PFSK-1 (cell line): ENCODE measurements around the gene C22orf23.

Source experiments
- FOXP2 ChIP-seq: optimal IDR thresholded peaks from 2 replicates; pipeline ENCODE3; 2011; ENCODE audit warnings: borderline replicate concordance, control low read depth, inconsistent platforms; ENCODE audit not compliant: insufficient read depth; ENCODE audit errors: extremely low read length, extremely low read depth
- POLR2AphosphoS5 ChIP-seq: IDR thresholded peaks from 2 replicates; pipeline ENCODE4 v1.6.1; 2012; ENCODE audit warnings: low read depth, mild to moderate bottlenecking, control low read depth, low read length, moderate library complexity
- SIN3A ChIP-seq: IDR thresholded peaks from 2 replicates; pipeline ENCODE4 v1.6.1; 2012; ENCODE audit warnings: mild to moderate bottlenecking, low read length, moderate library complexity, borderline replicate concordance; ENCODE audit not compliant: insufficient read depth
- TAF1 ChIP-seq: IDR thresholded peaks from 2 replicates; pipeline ENCODE4 v1.6.1; 2012; ENCODE audit warnings: low read length, control low read depth, borderline replicate concordance; ENCODE audit not compliant: insufficient read depth
- TF ChIP-seq, protein P1 (sequence below), 2 experiments: IDR thresholded peaks; 2 replicates each; pipeline versions ENCODE4 v1.6.1 to v1.8.0; 2011 to 2012; ENCODE audit warnings: low read depth in 2 of 2, low read length in 2 of 2, control low read depth in 1 of 2, inconsistent platforms in 1 of 2, mild to moderate bottlenecking in 1 of 2, moderate library complexity in 1 of 2; ENCODE audit not compliant: insufficient read depth in 1 of 2

The C22orf23 gene

DNA sequence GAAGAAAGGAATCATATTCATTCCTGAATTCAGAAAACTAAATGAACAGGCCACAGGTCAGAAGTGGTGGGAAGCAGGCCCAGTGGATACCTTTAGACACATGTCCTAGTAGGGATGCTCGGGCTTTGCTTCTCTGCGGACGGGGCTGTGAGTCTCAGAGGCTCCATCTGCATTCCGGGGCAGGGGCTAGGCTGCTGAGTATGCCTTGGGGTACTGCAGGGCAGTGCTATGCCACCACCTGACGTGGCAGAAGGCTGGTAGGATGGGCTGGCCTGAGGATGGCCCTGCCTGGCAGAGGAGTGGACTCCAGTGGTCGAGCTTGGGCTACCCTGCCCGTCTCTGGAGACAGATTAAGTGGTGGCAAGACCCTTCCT, 9.6 kb downstream of the C22orf23 start:
- TF ChIP-seq, protein P1, sequence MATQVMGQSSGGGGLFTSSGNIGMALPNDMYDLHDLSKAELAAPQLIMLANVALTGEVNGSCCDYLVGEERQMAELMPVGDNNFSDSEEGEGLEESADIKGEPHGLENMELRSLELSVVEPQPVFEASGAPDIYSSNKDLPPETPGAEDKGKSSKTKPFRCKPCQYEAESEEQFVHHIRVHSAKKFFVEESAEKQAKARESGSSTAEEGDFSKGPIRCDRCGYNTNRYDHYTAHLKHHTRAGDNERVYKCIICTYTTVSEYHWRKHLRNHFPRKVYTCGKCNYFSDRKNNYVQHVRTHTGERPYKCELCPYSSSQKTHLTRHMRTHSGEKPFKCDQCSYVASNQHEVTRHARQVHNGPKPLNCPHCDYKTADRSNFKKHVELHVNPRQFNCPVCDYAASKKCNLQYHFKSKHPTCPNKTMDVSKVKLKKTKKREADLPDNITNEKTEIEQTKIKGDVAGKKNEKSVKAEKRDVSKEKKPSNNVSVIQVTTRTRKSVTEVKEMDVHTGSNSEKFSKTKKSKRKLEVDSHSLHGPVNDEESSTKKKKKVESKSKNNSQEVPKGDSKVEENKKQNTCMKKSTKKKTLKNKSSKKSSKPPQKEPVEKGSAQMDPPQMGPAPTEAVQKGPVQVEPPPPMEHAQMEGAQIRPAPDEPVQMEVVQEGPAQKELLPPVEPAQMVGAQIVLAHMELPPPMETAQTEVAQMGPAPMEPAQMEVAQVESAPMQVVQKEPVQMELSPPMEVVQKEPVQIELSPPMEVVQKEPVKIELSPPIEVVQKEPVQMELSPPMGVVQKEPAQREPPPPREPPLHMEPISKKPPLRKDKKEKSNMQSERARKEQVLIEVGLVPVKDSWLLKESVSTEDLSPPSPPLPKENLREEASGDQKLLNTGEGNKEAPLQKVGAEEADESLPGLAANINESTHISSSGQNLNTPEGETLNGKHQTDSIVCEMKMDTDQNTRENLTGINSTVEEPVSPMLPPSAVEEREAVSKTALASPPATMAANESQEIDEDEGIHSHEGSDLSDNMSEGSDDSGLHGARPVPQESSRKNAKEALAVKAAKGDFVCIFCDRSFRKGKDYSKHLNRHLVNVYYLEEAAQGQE (IDR thresholded peaks at IDR 0.05; ENCODE audit: insufficient read depth in 1 of 2, low read depth in 2 of 2, low read length in 2 of 2): no peak
- TF ChIP-seq SIN3A (no peak), FOXP2 (no peak), POLR2AphosphoS5 (no peak), TAF1 (no peak)

DNA sequence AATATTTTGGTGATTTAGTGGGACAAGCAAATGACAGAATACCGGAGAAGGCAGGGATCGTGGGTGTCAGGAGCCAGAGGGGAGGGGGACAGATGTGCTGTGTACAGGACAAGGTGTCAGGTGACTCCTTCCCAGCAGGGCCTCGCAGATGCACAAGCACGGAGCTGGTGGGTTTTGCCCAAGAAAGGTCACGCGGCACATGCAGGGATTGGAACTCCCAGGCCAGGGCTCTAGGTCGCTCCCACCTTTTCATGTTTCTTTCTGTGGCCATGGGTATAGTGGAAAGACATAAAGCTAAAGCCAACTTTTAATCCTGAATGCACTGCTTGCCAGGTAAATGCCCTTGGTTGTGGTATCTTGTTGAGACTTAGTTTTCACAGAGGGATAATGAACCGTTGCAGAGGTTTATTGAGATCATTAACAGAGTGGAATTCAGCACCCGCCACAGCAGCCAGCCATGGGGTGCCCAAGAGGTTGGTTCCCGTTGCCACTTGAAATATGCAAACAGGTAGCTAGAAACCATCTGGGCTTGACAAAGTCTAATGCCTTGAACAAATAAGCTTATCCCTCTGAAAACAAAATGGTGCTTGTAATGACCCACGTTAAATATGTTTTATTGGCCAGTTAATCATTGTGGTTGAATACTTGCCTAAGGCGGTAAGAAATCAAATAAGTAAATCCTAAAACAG, 10.1 kb downstream of the C22orf23 start:
- TF ChIP-seq FOXP2: no peak

DNA sequence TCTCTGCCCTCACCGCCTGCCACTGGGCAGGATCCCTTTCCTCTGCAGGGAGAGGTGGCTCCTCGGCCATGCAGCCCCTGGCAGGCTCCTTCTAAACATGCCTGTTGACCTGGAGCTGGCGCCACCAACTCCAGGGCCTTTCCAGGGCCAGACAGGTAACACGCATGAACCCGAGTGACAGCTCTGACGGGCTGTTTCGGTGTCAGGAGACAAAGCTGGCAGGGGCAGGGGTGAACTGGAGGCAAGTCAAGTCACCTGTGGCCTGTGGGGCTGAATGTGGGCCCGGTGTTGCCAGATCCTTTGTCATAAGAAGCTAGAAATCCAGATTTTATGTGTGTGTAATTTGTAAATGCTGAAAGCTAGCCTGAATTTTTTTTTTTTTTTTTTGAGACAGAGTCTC, 11.3 kb downstream of the C22orf23 start:
- TF ChIP-seq, protein P1 (IDR thresholded peaks at IDR 0.05; ENCODE audit: insufficient read depth in 1 of 2, low read depth in 2 of 2, low read length in 2 of 2): no peak
- TF ChIP-seq POLR2AphosphoS5 (no peak), FOXP2 (no peak), TAF1 (no peak), SIN3A (no peak)

DNA sequence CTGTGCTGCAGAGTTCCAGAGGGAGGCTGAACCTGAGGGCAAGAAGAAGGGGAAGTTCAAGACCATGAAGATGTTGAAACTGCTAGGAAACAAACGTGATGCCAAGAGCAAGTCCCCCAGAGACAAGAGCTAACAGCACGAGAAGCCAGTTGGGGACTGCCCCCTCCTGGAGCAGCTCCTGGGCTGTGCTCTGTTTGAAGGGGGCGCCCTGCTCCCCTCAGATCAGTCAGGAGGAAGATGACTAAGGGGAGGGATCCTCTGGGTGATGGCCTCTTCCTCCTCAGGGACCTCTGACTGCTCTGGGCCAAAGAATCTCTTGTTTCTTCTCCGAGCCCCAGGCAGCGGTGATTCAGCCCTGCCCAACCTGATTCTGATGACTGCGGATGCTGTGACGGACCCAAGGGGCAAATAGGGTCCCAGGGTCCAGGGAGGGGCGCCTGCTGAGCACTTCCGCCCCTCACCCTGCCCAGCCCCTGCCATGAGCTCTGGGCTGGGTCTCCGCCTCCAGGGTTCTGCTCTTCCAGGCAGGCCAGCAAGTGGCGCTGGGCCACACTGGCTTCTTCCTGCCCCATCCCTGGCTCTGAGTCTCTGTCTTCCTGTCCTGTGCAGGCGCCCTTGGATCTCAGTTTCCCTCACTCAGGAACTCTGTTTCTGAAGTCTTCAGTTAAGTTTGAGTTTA, 12.6 kb downstream of the C22orf23 start:
- TF ChIP-seq FOXP2: no peak
- TF ChIP-seq TAF1: no peak
- TF ChIP-seq POLR2AphosphoS5: no peak
- TF ChIP-seq SIN3A: no peak
- TF ChIP-seq, protein P1 (IDR thresholded peaks at IDR 0.05; ENCODE audit: insufficient read depth in 1 of 2, low read depth in 2 of 2, low read length in 2 of 2): no peak

DNA sequence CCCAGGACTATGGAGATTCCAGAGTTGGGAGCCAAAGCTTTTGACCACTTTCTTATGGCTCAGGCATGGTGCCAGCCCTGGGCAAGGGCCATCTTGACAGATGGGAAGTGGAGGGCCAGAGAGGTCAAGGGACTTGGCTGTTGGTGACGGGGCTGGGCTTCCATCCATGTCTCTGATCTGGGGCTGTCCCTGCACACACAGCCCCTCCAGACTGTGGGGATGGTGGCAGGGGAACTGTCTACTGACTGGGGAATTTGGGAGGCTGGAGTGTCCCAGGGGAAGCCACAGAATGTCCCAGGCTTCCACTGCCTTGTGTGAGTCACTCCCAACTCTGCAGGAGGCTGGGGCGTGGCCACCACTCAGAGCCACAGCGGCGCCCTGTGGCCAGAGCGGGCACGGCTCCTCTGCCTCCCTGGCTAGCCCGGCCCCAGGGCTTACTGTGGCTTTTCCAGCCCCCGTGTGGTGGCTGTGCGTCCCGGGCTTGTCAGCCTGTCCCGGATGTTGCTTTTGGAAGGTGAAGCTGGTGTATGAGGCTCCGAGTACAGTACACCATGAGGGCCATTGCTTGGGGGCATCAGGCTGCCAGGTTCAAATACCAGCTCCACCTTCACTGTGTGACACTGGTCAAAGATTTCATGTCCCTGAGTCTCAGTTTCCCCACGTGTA, 19.6 kb downstream of the C22orf23 start:
- TF ChIP-seq FOXP2 (peak; percentile 96), TAF1 (no peak), SIN3A (no peak), POLR2AphosphoS5 (no peak)
- TF ChIP-seq, protein P1 (IDR thresholded peaks at IDR 0.05; ENCODE audit: insufficient read depth in 1 of 2, low read depth in 2 of 2, low read length in 2 of 2): 0 out of 4 replicates have a peak, but pooled peaks of 1 of the 2 experiments have one; percentile 8
